GM12891 (cell line): ENCODE results near the gene TCN1.
A peak's percentile ranks its signal among the peaks of the same experiment; 100 is the strongest.

ENCODE experiments used
- POLR2AphosphoS5 ChIP-seq: IDR thresholded peaks from 2 replicates; pipeline ENCODE4 v1.6.1; 2011; ENCODE audit warnings: low read depth, low read length, control low read depth
- SPI1 ChIP-seq: IDR thresholded peaks from 2 replicates; pipeline ENCODE4 v1.6.1; 2011; ENCODE audit warnings: low read depth, low read length, control low read depth
- TAF1 ChIP-seq: IDR thresholded peaks from 2 replicates; pipeline ENCODE4 v1.6.1; 2011; ENCODE audit warnings: low read depth, low read length, control low read depth

DNA sequence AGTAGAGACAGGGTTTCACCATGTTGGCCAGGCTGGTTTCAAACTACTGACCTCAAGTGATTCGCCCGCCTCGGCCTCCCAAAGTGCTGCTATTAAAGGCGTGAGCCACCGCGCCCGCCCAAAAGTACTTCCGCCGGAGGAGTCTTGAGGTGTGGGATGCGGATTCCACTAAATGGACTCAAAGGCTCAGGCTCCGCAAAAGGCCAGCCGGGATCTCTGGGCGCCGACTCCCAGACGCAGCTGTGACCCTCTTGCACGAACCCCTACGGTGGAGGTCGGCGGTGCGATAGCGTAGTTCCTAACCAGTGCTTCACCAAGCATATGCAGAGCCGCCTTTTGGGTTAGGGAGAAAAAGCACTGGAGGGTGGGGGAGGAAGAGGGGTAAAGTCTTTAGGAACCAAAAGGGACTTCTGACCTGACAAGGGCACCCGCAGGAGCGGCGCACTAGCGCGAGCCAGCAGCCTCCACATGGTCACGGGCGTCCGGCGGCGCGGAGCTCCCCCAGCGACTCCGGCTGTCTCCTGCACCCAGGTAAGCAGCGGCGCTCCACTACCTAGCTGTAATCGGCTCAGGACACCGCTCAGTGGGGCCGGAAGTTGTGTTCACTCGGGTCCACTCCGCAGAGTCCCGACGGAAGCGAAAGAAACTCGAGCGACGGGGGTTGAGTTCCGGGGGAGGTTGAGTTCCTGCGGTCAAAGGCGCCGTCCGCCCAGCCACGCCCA is 55.9 kb downstream of the TCN1 start, which contains the start of gene MRPL16:
- TF ChIP-seq SPI1 = no peak
- peak; percentile 96 for TF ChIP-seq TAF1
- peak; percentile 85 for TF ChIP-seq POLR2AphosphoS5
